ENCODE data around the gene GPR153.

DNA sequence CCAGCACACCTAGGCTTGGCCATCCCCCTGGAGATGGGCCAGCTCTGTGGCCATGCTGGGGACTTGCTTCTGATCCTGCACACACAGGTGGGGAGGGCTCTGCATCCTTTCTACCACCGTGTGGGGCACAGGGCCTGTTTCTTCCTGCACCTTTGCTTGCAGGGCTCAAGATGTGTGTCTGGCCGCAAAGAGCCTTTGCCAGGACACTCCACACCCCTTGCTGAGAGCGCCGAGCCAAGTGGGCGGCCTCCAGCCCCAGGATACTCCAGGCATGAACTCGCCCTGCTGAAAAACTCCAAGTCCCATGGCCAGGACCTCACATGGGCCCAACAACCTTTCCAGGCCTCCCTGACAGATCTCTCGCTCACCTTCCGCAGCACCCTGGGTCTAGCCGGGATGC lies 11.6 kb upstream of the GPR153 start:
- TF ChIP-seq, protein P1, sequence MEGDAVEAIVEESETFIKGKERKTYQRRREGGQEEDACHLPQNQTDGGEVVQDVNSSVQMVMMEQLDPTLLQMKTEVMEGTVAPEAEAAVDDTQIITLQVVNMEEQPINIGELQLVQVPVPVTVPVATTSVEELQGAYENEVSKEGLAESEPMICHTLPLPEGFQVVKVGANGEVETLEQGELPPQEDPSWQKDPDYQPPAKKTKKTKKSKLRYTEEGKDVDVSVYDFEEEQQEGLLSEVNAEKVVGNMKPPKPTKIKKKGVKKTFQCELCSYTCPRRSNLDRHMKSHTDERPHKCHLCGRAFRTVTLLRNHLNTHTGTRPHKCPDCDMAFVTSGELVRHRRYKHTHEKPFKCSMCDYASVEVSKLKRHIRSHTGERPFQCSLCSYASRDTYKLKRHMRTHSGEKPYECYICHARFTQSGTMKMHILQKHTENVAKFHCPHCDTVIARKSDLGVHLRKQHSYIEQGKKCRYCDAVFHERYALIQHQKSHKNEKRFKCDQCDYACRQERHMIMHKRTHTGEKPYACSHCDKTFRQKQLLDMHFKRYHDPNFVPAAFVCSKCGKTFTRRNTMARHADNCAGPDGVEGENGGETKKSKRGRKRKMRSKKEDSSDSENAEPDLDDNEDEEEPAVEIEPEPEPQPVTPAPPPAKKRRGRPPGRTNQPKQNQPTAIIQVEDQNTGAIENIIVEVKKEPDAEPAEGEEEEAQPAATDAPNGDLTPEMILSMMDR (IDR thresholded peaks at IDR 0.05), result no peak
- no peak for TF ChIP-seq POLR2A (IDR thresholded peaks at IDR 0.05)

All from lower leg skin (tissue), 3 donors.